ENCODE measurements around the gene ENOX1.

The ENOX1 gene

DNA sequence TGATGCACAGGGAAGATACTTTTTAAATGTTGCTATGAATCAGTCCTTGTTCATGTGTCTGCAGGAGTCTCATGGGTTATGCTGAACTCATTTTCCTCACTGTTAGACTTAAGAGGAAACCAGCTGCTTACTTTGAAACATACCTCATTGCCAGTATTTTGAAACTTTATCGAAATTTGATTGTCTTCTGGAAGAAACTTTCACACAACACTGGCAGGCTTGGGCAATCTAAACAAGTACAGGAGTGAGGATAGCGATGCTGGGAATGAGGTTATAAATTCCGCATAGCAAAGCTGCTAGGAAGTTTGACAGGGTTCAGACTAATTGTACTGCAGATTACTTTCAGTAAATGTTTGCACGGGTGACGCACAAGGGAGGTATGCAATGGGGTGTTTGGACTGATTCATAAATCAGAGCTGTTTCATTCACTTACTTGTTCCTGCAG, 517.7 kb downstream of the ENOX1 start:
- DNase-seq: no peak

DNA sequence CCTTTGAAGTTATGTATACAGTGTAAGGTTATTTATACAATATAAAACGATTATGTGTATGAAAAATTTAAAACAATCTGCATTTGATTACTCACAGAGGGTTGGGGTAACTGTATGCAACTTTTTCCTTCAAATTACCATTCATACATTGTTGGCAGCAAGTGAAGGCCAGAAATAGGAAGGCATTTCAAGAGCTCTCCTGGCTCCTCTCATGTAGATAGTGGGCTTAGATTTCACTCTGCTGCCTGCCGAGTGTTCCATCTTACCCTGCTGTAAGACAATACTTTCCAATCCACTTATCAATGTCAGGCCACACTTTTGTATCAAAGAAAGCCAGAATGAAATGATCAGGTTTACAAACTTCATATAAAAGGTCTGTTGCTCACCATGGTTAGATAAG, 518.1 kb downstream of the ENOX1 start:
- DNase-seq: no peak

DNA sequence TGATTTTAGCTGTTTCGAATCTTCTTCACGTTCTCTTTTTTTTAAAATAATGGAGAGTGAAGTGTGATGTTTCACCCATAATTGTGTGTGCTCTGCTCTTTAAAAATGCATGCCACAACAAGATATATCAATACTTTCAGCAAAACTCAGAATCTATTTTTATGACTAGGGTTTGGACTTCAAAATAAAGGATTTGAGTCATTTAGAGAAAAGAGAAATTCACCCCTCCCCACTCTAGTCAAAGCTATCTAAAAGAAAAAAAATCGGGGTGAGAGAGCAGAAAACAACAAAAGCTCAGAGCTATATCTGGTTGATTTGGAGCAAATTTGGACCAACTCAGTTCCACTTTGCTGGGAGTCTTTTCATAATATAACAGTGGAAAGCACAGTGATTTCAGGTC, 518.9 kb downstream of the ENOX1 start:
- DNase-seq: no peak

DNA sequence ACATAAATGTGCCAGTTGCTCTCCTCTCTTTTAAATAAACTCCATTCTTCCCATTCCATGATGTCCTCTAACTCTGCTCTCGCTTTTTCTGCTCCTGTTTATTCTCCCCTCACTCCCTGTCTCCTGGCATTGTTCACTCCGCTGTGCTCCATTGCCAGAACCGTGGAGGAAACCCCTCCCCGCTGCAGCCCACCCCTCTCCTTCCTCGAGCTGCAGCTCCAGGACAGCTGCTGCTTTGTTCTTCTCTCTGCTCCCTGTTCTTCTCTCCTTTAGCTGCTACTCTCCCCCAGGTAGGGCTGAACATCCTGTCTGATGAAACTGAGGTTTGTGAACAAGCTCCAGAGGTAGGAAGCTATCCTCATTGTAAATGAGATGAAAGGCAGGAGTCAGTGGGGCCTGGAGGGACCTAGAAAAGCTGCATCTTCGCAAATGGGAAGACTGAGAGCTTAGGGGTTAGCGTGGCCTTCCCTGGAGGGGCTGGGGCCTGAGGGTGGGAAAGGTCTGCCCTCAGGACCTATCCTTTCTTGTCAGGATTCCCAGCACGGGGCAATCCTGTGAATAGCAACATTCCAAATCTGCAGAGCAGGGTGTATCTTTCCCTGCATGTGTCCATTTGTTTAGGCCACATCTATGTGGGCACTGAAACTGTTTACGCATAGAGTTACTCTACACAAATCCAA, 519.7 kb downstream of the ENOX1 start:
- no peak for DNase-seq

DNA sequence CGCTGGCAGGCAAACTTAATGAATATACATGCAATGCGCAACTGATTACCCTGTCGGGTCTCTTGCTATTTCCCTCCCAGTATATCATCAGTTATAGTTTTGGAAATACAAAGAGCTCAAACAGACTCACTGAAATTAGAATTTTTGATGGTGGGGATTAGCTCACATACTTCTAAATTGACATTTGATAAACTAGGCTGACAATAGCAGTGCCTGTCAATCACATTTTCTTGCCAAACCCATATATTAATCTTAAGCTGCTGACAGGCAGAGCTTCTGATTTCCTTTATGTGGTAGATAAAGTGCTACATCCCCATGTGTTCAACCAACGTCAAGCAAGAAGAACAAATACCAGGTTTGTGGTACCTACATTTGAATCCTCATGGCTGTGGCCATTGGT, 521.7 kb downstream of the ENOX1 start:
- no peak for DNase-seq

DNA sequence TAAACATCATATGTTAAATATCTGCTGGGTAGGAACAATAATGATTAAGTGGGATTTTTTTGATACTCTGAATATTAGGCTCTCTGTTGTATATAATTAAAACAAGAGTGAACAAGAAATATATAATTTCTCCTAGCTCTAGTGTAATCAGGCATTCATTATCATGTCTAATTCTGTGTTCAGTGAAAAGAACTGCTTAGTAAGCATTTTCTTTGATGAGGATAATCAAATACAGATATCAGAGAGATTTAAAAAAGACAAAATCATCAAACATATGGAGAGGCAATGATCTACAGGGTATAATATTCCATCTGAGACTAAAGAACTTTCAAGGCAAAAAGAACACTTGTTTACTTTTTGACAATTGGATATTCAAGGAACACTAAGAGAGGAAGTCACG, 522.3 kb downstream of the ENOX1 start:
- DNase-seq: no peak

DNA sequence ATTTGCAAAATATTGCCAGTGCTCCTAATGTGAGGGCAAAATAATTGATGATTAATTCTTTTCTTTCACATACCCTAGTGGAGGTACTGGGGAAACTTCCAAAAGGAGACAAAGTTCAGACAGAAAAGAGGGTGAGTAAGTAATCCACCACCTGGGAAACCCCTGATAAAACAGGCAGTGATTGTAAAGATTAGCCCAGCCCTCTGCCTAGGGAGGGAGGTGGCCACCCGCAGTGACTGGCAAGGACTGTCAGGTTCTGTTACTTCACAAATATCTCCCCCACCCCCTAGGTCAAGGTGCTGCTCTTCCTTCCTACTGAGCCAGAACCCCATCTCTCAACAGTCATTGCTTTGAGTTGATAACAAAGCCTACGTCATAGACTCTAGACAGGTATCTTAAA, 523.7 kb downstream of the ENOX1 start:
- DNase-seq: no peak

DNA sequence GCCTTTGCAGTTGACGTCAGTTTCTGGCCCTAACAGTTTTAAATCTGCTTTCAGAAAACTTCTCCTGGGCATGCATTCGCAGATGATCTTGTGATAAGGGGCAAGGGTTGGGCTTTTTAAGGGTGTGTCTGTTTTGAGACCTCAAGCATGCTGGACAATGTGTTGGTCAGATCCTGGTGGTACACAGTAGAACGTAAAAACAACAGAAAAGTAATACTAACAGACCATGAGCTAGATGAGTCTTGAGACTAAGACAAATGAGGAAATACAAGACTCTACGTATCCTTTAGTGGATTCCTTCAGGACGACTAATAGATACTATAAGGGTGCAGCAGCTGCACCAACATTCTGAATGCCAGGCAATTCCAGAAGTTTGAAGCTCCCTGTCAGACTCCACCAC, 525.8 kb downstream of the ENOX1 start:
- DNase-seq: no peak

DNA sequence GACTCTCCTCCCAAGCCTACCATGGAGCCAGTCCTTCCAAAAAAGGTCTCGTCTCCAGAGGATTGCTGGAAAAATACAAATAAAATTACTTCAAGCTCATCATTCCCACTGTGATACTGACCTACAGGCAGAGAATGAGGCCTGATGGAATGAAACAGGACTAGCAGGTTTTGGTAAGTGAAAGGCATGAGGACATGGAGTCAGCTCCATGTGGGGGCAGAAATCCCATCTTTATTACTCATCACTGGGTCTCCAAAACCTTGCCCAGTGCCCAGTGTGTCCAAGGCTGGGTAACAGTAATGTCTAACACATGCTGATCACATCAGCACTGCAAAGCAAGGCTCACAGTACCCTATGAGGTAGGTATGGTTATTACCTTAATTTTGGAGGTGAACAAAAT, 528.0 kb downstream of the ENOX1 start:
- DNase-seq: no peak

DNA sequence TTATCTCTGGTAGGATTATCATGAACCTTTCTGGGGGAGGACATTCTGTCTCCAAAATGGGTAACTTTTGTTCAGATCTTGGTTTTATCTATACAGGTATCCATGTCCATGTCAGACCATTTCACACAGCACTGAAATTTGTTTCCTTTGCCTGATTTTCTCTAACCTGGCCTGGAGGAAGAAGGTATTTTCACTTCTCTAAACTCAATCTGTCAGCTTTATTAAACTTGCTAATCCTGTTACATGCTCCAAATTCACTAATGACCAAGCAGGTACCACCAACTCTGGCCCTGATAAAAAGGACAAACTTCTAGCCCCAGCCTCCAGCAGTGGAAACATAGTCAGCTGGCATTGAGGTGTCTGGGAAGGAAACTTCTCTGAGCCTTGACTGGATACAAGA, 529.0 kb downstream of the ENOX1 start:
- DNase-seq: no peak

DNA sequence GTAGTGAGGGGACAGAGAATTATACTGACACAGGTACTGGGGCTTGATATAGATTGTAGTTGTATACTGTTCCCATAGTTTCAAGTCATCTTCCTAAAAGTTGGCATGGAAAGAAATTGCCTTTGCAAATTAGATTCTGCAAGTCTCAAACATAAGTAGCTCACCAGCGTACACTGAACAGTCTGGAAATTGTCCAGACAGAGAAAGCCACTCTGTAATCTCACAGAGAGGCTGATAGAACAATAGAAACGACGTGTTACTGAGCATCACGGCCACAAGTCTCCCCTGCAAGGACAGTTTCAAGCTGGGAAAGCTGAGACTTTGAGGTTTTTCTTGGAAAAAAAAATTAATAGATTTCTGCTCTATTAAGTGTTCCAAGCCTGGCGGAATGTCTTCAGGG, 534.8 kb downstream of the ENOX1 start:
- DNase-seq: no peak

DNA sequence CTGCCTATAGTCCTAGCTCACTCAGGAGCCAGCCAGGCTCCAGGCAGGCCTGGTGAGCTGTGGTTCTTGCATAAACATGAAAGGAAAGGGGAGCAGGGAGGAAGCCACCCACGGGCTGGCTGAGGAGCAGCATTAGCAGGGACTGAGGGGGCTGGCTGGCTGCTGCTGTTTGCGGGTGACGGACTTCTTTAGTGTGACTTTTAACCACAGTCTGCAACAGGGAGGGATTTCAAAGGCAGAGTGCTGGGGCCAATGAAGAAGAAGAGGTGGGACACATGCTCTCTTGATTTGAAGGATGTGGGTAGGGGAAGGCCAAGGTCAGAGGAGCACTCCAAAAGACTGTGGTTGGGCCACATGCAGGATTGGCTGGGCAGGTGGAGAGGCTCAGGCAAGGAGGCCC, 540.4 kb downstream of the ENOX1 start:
- DNase-seq: no peak

DNA sequence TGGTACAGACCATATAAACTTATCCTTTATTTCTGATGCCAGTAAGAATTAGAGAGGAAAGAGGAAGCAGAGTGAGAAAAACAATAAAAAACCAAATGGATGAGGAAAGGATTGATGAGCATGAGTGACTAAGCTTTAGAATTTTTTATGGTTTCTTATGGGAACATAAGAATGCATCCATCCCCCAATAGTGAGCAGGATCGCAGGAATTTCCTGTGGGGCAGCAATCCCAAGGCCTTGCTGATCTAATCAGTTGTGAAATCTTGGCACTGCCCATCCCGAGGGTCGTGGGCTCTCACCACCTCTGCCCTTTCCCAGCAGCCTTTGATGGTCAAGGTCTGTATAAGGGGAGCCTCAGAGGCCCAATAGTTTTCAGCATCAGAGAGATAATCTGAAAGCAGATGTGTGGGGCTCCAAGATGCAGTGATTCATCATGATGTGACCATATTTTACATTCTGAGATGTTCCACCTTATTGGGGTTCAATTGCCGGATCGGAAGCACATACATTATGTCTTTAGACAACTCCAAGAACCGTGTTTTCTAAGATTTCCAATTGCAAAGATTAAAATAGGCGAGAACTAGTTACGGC, 541.3 kb downstream of the ENOX1 start:
- no peak for DNase-seq

DNA sequence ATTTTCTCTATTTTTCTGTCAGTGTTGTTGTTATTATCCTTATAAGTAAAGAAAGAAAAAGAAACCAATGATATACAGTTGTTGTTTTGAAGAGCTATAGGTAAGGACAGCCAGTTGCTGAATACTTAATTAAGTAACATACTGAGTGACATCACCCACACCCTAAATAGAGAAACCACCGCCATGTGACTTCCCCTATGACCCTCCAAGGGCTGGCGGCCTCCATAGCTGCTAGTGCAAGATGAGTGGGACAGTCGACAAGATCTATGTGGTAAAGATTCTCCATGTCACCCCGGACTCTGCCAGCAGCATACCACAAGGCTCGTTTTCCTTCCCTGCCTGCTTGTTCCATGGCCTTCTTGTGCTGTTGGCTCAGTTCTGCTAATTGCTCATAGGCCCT, 542.3 kb downstream of the ENOX1 start:
- DNase-seq: no peak

DNA sequence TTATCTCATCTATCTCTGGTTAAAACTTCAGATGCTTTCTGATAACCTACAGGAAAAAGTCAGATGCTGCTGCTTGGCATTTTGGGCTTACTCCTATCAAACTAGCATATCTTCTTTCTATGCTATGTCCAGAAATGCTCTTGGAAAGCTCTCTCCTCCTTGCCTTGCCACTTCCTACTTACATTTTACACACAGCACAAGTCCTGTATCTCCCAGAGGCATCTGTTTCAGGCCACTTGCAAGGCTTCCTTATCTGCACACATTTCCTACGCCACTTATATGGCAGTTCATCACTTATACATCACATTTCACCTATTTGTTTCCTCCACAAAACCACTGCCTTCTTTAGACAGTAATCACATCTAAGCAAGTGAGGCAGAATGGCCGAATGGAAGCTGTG, 543.1 kb downstream of the ENOX1 start:
- no peak for DNase-seq

DNA sequence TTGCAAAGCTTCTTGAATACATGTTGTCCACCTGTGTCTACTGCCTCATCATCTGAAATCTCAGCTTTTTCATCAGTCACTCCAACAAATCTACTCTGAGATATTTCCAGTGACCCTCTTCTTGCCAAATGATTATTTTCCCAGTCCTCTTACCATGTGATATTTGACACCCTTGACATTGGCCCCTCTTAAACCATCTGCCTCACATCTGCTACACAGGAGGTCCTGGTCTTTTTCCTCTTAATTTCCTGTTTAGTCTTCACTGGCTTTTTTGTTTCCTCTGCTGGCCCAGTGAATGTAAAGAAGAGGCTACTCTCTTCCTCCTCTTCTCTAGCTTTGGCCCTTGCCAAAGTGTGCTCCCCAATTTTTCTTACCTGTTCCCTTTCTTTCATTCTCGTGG, 544.7 kb downstream of the ENOX1 start:
- DNase-seq: no peak

DNA sequence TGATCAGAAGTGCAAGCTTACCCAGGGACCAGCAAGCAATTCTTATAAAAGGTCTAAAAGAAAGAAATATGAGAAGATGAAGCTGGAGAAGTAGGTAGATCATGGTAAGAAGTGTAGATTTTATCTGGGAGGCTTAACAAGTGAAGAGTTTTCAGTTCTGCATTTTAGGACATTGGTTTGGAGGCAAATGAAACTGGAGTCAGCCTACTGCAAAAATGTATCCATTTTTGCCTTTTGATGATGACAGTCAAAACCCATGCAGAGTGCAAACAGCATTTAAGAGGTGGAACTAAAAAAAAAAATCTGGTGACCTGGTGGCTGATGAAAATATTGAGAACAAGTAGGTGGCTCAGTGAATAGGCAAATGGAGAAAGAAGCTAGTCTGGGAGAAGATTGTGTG, 546.5 kb downstream of the ENOX1 start:
- DNase-seq: no peak

DNA sequence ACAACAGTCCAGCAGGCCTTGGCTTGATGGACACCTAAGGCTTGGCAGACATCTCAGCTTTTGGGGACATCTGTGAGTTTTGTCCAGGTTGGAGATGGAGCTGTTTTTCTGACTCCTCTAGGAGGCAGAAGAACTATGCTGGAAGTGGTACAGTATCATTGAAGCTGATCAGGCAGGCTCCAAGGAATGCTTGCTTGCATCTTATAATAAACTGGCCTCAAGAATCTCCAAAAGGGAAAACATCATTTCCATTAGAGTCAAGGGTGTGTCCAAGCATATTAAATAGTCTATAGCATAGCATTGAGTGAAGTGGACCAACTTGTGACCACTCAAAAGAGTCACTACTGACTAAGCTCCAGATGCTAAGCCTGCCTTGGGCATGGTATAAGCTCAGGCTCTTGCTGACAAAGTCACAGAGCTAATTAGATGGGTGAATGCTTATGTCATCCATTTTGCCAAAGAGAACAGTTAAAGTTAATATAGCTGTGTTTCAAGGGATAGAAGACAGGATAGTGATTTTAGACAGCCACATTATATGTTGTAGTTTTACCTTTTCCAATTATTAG, 547.4 kb downstream of the ENOX1 start:
- DNase-seq: no peak

DNA sequence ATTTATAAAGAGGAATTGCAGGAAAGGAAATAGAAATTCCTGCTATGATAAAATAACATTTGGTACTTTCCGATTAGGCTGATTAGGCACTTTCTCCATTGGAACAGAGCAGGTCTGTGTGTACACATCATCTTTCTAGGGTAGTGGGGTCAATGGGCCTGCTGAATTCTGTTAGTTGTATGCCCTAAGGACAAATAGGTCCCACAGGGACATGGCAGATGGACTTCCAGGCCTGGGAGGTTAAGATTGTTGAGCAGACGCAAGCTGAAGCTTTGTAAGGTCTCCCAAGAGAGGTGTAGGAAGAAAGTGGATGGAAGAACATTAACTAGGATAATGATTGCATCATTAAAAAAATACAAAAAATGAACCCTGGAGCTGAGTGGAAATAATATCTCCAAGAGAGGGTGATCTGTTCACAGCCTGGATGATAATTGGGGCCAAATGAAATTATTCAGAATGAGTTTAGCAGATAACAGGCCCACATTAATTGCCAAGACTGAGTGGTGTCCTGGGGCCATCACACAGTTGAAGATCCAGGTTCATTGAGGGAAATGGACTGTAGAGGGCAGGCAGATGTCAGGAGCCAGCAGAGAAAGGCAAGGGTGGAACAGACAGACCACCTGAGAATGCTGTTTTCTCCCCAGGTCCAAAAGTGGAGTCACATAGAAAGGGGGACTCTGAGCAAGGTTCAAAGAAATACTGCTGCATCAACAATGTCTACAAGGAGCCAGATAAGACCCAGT, 548.3 kb downstream of the ENOX1 start:
- no peak for DNase-seq

DNA sequence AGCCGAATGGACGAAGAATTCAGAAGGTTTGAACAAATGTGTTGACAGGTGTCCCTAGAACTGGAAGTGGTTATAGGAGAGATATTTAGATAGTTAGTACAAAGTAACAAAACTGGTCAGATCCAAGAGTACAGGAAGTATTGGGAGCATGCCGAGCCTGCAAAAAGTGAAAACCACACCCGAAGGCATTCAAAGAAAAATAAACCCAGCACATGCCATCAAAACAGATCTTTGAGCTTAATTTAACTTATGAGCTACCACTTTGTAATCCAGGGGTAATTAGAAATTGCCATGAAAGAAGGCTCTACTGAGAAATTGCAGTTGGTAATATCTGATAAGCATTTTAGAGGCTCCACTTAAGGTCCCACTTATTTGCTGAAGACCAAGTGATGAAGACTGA, 549.2 kb downstream of the ENOX1 start:
- DNase-seq: no peak

DNA sequence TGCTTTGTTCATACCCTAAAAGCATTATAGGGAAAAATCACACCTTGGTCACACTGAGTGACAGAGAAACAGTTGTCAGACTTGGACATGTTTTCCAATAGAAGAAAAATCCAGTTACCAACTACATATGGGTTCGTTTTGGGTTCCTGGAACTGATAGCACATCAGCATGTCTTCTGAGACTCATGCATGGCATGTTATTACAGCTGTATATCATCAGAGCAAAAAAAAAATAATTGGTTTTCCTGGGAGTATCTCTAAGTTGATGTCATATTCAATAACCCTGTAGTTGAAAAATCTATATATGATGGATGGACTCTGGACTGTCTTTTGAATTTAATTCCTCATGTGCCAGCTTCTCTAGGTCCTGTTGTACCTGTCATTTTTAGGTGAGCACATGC, 551.7 kb downstream of the ENOX1 start:
- no peak for DNase-seq

DNA sequence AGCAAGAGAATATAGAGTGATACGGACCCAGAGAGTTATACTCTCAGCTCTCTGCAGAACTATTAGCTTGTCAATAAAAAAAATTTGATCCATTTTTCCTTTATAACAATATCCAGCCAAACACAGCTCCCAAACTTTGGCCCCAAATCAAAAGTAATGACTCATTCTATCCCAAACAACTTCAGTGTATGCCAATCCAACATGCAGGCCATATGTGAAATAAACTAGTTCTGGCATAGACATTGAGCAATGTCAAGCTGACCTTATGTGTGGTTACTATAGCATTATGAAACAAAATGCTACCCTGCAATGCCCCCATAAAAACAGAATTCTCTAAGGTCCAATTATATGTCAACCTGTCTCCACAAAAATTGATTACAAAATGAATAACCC, 553.9 kb downstream of the ENOX1 start:
- no peak for DNase-seq

DNA sequence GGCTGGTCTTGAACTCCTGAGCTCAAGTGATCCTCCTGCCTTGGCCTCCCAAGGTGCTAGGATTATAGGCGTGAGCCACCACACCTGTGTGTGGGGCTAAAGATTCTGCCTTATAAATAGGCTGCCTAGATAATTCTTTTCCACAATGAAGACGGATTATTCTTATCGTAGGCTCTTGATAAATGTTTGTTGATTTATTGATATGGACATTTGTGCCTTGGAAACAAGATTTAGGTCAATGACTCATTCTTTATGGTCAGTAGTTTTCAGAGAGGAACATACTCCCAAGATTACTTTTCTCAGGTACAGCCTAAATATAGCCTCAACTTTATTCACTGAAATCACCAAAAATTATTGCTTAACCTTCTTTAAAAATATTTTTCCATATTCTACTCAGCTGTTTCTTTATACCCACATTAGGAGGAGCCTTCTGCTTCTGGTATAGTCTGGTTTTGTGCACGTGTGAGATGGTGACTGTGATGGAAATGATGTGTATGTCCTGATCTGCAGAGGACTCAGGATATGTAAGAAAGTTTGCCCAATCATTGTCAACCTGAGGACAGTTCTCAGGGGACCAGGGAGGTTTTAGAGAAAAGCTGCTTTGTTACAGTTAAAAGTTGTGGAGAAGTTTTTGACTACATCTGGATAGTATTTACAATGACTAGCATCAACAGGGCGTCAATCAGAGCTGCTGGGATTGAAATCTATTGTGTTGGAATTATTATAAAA, 554.5 kb downstream of the ENOX1 start:
- no peak for DNase-seq

DNA sequence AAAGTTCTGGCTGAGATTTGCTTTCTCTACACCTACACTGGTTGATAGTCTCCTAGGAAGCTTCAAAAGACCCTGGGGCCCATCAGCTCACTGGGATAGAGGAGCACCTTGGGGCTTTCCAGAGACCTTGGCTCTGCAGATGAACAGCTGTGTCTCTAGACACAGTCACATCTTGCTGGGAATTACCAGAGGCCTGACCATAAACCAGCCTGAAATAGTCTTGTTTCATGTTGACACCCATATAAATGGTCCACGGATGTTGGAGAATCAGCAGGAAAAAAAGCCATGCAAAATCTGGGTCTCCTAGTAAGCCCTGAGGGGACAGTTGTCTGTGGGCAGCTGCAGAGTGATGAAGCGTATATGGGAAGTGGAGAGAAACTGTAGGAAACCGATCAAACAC, 555.8 kb downstream of the ENOX1 start:
- DNase-seq: no peak
